ENCODE data around the gene C22orf42.

DNA sequence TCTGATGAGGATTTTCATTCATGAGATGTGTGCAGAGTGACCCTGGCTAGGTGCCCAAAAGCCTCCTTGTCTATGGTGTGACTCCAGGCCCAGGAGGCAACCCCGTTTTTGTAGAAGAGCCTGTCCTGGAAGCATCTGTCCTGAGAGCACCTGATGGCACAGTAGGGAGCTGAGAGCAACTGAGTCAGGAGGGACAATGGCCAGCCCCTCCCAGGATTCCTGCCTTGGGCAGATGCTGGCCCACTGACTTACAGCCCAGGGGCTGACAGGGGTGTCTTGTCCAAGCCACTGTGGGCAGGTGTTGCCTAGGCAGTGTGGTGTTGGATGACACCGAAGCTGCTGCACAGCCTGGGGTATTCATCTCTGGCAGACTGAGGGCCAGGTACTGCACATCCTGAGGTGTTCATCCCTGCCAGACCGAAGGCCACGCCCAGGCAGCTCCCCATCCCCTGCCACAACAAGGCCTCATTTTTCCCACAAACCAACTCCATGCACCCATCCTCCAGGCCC lies 48.9 kb upstream of the C22orf42 start:
- TF ChIP-seq, protein P1, sequence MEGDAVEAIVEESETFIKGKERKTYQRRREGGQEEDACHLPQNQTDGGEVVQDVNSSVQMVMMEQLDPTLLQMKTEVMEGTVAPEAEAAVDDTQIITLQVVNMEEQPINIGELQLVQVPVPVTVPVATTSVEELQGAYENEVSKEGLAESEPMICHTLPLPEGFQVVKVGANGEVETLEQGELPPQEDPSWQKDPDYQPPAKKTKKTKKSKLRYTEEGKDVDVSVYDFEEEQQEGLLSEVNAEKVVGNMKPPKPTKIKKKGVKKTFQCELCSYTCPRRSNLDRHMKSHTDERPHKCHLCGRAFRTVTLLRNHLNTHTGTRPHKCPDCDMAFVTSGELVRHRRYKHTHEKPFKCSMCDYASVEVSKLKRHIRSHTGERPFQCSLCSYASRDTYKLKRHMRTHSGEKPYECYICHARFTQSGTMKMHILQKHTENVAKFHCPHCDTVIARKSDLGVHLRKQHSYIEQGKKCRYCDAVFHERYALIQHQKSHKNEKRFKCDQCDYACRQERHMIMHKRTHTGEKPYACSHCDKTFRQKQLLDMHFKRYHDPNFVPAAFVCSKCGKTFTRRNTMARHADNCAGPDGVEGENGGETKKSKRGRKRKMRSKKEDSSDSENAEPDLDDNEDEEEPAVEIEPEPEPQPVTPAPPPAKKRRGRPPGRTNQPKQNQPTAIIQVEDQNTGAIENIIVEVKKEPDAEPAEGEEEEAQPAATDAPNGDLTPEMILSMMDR (IDR thresholded peaks at IDR 0.05; ENCODE audit: insufficient read depth, low read depth, low read length): no peak
- no peak for TF ChIP-seq EZH2 (IDR thresholded peaks at IDR 0.05; ENCODE audit: insufficient read depth, low read length)

Data from astrocyte (in vitro differentiated cells and primary cell).